ENCODE results near the gene ARID3B.
"Not testable (repeated sequence)": the region's sequence is repeated elsewhere in the genome, so short reads cannot be mapped to it uniquely, and the experiment has no call there.

ARID3B gene

GRCh38 chr15:74619916-74620635, 79.1 kb downstream of the ARID3B start:
- DNase-seq = no peak

GRCh38 chr15:74620636-74621545, 79.9 kb downstream of the ARID3B start:
- DNase-seq = peak in 51 of 56 donors; percentile 8 to 88 (median 63)

- no peak for DNase-seq
Measured at GRCh38 chr15:74621546-74621920, 80.5 kb downstream of the ARID3B start.

- peak in 14 of 56 donors; percentile 10 to 43 (median 25) for DNase-seq
Measured at GRCh38 chr15:74621936-74622335, 80.9 kb downstream of the ARID3B start.

- DNase-seq = no peak
Measured at GRCh38 chr15:74622758-74623157, 81.7 kb downstream of the ARID3B start.

- DNase-seq = no peak
Measured at GRCh38 chr15:74624020-74624602, 83.1 kb downstream of the ARID3B start.

GRCh38 chr15:74625693-74626092, 84.7 kb downstream of the ARID3B start:
- no peak for DNase-seq

- DNase-seq = no peak
Measured at GRCh38 chr15:74626336-74626735, 85.3 kb downstream of the ARID3B start.

GRCh38 chr15:74626752-74627692, 86.0 kb downstream of the ARID3B start:
- DNase-seq = peak in 15 of 56 donors; percentile 12 to 47 (median 30)

GRCh38 chr15:74627766-74628165, 86.7 kb downstream of the ARID3B start:
- DNase-seq = no peak

GRCh38 chr15:74628199-74628598, 87.2 kb downstream of the ARID3B start:
- DNase-seq = no peak

- no peak for DNase-seq
Measured at GRCh38 chr15:74628949-74629348, 87.9 kb downstream of the ARID3B start.

GRCh38 chr15:74629696-74630095, 88.7 kb downstream of the ARID3B start:
- not testable (repeated sequence) for DNase-seq

- peak in 1 of 56 donors; percentile 14 for DNase-seq
Measured at GRCh38 chr15:74630284-74631086, 89.5 kb downstream of the ARID3B start.

GRCh38 chr15:74631087-74631385, 90.0 kb downstream of the ARID3B start:
- no peak for DNase-seq

- no peak for DNase-seq
Measured at GRCh38 chr15:74631408-74631807, 90.4 kb downstream of the ARID3B start.

- DNase-seq = peak in 36 of 56 donors; percentile 9 to 75 (median 30)
Measured at GRCh38 chr15:74631935-74632560, 91.0 kb downstream of the ARID3B start.

GRCh38 chr15:74632601-74633000, 91.6 kb downstream of the ARID3B start:
- DNase-seq = no peak

- no peak for DNase-seq
Measured at GRCh38 chr15:74633781-74634180, 92.8 kb downstream of the ARID3B start.

- DNase-seq = peak in 32 of 56 donors; percentile 14 to 74 (median 36)
Measured at GRCh38 chr15:74635228-74635627, 94.2 kb downstream of the ARID3B start.
